Measurements from ENCODE around the gene PVR. TPM values are rescaled to one million over a fixed set of nuclear protein-coding genes. Genes with fewer than 3 reads are reported as not detected.
"Not testable (repeated sequence)": the region's sequence is repeated elsewhere in the genome, so short reads cannot be mapped to it uniquely, and the experiment has no call there.

PVR gene
- total RNA-seq, 1 experiment from 2014 or later, result 78.3 TPM

DNA sequence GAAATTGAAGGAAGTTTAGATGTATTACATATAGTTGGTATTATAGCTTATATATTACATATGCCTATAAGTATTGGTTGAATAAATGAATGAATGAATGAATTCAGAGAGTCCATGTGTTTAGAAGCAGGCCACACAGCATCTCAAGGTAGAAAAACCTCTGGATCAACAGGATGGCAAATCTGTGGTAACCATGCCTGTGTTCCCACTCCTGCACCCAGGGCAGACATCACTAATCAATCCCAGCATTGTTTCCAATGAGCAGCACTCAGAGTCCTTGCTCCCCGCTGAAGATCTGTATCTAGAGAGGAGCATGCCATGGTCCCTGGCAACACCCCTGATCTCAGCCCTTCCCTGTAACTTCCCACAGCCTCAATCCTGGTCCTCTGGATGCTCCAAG is 28.5 kb downstream of the PVR start:
- DNase-seq (ENCODE audit: low read depth), result no peak

DNA sequence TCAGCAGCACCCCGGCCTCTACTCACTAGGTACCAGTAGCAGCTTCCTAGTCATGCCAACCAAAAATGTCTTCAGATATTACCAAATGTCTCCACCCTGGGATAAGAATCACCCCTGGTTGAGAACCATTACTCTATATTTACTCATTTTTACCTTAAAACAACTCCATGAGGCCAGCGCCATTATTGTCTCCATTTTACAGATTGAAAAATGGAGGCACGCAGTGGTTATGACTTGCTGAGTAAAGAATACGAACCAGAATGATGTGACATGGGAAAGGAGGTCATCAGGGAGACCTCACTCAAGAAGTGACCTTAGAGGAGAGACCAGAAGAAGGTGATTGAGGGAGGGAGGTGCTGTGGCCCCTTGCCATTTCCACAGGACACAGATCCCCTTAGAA is 29.8 kb downstream of the PVR start:
- no peak for DNase-seq (ENCODE audit: low read depth)

GRCh38 chr19:44675521-44675920 is 31.8 kb downstream of the PVR start:
- DNase-seq (ENCODE audit: low read depth), result no peak

- peak; percentile 47 for DNase-seq (ENCODE audit: low read depth)
Measured at GRCh38 chr19:44677019-44677811, 33.5 kb downstream of the PVR start.

- no peak for DNase-seq (ENCODE audit: low read depth)
Measured at GRCh38 chr19:44680536-44680935, 36.8 kb downstream of the PVR start.

- DNase-seq (ENCODE audit: low read depth), result no peak
Measured at GRCh38 chr19:44681992-44682790, 38.5 kb downstream of the PVR start.

GRCh38 chr19:44682807-44683206 is 39.1 kb downstream of the PVR start:
- DNase-seq (ENCODE audit: low read depth), result no peak

DNA sequence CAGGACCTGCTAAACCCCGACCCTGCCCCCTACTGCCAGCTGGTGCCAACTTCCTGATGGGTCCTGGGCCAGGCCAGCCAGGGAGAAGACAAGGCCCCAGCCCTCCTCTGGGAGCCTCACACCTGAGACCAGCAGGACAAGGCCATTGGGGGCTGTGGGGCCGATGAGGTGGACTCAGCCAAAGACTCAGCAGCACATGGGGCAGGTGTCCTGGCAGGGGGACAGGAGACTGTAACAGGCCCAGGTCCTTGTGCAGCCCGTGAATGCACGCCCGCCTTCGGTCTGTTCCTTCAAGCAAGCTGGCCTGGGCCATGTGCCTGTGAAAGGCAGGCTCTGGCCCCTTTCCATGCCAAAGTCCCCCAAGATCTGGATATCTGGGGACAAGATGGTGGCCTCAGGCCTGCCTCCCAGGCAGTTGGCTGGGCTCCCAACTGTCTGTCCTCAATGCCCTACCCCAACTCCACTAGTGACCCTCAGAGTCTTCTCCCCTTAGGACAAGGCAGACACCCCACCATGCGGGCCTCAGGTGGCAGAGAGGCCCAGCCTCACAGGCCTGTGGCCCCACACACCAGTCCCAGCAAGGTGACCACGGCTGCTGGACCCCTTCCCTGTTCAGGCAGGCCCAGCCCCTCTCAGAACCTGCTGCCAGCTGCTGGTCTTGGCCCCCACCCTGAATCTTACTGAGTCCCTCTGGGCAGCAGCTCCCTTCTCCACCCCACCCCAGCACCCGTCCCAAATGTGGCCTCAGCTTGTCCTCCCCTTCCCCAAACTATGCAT is 39.9 kb downstream of the PVR start:
- no peak for DNase-seq (ENCODE audit: low read depth)

DNA sequence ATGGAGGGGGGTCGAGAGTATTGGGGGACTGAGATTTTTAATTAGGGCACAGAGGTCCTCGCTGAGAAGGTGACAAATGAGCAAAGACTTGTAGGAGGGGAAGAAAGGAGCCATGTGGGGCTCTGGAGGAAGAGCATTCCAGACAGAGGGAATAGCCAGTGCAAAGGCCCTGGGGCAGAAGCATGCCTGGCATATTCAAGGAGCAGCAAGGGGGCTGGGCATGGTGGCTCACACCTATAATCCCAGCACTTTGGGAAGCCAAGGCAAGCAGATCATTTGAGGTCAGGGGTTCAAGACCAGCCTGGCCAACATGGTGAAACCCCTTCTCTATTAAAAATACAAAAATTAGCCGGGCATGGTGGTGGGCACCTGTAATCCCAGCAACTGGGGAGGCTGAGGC is 40.7 kb downstream of the PVR start:
- not testable (repeated sequence) for DNase-seq (ENCODE audit: low read depth)

- DNase-seq (ENCODE audit: low read depth), result peak; percentile 89
Measured at GRCh38 chr19:44684892-44685863, 41.5 kb downstream of the PVR start.

- peak; percentile 51 for DNase-seq (ENCODE audit: low read depth)
Measured at GRCh38 chr19:44685877-44686276, 42.2 kb downstream of the PVR start.

DNA sequence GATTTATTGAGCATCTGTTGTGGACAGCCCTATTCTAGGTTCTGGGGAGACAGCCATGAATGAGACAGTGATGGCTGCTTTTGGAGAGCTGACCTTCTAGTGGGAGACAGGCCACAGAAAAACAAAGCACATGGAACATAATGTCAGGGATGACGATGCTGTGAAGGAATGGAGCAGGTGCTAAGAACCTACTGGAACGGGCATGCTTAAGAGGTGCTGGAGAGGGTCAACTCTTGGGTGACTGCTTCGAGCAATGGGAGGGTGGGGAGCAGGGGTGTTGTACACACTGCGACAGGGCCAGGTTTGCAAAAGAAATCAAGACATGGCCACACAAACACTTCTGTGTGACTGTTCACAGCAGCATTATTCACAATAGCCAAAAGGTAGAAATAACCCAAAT is 43.2 kb downstream of the PVR start:
- DNase-seq (ENCODE audit: low read depth), result no peak

GRCh38 chr19:44687888-44688287 is 44.2 kb downstream of the PVR start:
- no peak for DNase-seq (ENCODE audit: low read depth)

DNA sequence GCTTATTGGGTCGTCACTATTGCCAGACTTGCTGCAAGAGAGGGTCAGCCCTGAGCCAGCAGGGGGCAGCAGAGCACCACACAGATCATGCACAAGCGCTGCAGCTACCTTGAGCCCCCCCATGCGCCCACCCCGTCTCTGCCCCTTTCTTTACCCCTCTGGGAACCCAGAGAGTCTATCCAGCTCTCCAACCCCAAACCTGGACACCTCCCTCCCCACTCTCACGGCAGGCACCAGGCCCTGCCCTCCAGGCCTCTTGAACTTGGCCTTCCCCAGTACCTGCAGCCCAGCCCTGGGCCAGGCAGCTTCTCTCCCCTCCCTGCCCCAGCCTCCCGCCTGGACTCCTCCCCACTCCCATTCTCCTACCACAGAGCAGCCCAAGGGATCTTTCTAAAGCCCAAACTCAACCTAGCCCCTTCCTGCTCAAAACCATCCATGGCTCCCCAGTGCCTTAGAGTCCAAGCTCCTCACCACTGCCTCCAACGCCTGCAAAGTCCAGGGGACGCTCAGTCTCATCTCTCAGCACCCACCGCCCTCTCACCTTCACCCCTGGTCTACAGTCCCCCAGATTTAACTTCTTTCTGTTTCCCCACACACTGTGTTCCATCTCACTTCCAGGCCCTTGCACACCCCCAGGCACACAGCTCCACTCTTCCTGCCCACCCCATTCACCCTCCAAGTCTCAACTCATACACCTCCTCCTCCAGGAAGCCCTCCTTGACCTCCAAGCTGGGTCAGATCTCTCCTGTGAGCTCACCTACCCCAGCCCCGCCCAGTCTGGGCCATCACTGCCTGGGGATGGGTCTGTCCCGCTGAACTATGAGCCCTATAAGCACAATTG is 45.8 kb downstream of the PVR start:
- peak; percentile 80 for DNase-seq (ENCODE audit: low read depth)

DNA sequence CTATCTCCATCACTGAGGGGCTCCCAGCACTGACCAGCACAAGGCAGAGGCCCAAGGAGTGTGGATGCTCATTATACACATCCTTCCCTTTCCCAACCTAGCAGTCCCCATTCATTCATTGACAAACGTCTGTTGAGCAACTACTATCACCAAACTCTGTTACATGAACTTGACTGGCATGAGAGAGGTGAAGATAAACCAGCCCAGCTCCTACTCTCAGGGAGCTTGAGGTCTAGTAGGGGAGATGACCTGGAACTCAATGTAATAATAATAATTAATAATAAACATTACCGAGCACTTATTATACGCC is 46.4 kb downstream of the PVR start:
- no peak for DNase-seq (ENCODE audit: low read depth)

DNA sequence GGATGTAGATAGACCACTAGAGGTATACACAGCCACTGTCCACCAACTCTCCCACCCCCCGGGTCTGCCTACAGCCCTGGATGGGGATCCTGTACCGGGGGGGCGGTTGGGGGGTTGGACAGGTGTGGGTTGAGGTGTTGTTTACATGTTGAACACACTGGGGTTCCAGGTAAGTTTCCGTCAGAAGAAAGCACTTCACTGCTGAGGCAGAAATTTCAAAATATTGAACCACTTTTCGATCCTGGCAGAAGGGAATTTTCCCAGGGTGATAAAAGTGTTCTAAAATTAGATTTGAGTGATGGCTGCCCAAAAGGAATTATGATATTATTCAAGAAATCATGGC is 48.6 kb downstream of the PVR start:
- no peak for DNase-seq (ENCODE audit: low read depth)

- no peak for DNase-seq (ENCODE audit: low read depth)
Measured at GRCh38 chr19:44694184-44694579, 50.5 kb downstream of the PVR start.

DNA sequence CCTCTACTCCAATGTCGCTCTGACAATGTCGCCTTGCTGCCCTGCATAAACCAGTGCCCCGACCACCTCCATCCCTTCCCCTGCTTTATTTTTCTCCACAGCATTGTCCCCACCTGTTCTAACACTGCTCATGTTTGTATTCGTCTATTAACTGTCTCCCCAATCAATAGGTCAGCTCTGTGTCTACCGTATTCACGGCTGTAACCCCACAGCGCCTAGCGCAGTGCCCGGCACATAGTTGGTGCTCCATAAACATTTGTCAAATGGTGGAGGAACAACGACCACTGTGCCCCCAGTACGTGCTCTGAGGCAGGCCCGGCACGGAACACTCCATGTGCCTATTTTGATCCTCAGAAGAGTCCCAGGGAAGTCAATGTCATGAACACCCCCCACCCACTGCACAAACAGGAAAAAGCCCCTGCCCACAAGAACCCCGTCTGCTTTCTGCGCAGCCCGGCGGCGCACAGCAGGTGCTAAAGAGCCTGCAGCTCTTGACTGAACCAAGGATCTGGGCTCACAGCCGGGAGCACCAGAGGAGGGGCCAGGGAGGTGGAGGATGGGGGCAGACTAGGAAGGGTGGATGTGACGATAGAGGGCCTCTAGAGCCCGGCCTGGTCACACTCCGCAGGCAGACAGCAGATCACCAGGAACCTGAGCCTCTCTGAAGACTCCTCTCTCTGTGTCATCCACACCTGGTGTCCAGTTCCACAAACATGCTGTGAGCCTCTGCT is 53.4 kb downstream of the PVR start:
- DNase-seq (ENCODE audit: low read depth), result no peak

GRCh38 chr19:44697670-44698034 is 53.9 kb downstream of the PVR start:
- DNase-seq (ENCODE audit: low read depth), result no peak

Data from Daoy (cell line).